Amygdala (tissue), 56 donors: ENCODE results near the gene ADAT2.

ENCODE experiments used
- DNase-seq, 56 donors: peaks; one replicate each; lab custom pipeline; 2025; lab: John Stamatoyannopoulos, UW

Gene ADAT2

DNA sequence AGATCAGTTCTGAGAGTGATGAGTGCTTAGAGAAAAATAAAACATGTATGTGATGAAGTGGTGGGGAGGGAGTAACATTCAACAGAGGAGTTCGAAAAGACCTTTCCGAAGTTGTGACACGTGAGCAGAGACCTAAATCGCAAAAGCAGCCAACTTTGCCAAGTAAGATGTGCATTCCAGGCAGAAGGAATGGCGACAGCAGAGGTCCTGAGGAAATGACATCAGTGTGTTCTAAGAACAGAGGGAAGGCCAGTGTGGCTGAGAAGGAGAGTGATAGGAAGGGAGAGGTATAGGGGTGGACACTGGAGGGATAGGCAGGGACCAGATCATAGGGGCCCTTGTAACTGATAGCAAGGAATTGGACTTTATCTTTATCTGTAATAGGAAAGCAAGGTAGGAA lies 51.3 kb downstream of the ADAT2 start:
- DNase-seq = no peak

DNA sequence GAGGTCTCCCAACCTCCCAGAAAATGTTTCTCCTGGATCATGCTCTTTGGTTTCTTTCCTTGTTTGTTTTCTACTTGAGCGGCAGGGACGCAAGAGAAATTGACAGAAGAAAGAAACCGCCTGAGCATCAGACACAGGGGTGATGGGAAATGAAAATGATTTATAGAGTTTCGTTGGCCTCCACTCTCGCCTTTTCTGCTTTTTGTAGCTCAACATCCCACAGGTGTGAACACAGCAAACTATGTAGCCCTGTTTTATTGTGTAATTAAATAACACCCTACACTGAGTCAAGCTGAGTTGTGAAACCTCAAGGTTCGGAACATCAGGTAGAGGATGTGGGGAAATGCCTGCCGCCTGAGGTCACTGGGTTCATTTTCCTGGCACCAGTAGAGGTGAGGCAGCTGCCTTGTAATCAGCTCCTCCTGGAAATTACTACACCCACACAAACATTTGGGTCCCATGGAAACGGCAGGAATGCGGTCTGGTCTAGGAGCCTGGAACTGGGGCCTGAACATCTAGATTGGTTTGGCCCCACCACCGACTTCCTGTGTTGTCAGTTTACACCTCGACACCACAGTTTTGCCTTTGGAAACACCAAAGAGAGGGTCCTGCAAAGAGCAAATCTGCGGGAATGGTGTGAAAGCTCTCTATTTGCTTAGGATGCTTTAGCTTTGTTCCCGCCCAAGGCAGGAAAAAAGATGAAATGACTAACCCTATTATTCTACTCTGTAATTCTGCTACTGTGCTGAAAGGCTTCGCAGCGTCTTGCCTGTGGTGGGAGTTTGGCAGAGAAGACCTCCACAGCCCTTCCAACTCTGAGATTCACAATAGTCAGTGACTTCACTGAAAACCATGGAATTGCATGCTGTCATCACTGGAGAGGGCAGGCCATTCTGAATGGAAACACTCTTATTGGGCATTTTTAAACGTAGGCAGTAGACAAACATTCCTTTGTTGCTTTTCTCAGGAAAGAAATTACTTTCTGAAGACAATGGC lies 53.0 kb downstream of the ADAT2 start:
- no peak for DNase-seq

DNA sequence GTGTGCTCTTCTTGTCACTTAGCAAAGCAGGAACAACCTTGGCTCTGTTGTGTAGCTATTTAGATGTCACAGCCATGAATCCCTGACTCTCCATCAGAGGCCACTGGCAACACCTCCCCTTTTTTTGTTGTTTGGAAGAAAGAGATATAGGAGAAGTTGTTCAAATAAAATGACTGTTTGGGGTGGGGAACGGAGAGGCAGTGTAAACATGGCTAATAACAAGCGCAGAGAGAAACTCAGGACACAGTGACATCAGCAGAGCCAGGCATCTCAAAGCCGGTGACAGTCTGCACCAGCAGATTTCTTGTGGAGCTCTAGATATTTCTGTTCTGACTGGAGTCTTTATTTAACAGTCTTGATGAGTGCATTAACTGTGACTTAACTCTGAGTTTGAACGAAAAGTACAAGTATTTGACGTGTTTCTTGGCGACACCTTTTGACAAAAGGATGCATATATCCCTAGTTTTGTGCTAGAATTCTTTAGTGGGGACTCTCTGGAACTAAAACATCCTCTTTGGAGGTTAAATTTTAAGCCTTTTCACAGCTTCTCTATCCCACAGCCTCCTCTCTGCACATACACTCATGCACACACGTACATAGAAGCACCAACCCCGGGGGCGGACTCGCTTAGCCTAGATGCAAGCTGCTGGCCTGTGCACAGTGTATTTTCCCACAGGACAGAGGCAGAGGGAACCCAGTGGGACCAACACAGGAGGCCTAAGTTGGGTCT lies 53.8 kb downstream of the ADAT2 start:
- DNase-seq = no peak

GRCh38 chr6:143395699-143396098 lies 54.8 kb downstream of the ADAT2 start:
- DNase-seq = no peak

DNA sequence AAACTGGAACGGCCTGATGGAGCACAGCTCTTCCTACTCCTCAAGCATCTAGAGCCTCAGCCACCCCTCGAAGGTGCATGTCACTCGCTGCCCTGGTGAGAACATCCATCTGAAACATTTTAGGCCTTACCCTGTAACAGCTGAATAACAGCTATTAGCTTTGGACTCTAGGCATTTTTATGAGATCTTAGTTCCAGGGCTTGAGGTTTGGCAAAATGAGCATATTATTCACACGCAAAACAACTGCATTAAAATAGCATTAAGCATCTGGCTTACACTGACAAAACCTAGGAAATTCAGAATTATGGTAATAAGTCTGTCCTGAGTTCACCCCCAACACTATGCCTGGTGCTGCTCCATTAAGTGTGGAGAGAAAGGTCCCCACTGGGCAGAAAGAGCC lies 56.1 kb downstream of the ADAT2 start:
- no peak for DNase-seq

DNA sequence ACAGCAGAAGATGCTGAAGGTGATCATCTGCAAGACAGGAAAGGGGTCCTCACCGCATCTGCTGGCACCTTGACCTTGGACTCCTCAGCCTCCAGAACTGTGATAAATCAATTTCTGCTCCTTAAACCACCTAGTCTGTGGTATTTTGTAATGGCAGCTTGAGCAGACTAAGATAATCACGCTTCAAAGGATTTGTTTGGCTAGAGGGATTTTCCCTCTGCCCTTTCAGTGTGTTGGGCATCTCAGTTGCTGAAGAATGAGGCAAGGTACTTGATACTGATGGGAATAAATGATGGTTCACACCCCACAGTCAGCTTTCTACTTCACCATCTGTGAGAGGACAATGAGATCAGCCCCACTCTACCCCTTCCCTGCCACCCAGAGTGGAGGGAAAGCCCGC lies 60.2 kb downstream of the ADAT2 start:
- DNase-seq = no peak

- DNase-seq = no peak
These were observed 64.9 kb downstream of the ADAT2 start for GRCh38 chr6:143385636-143386035.

DNA sequence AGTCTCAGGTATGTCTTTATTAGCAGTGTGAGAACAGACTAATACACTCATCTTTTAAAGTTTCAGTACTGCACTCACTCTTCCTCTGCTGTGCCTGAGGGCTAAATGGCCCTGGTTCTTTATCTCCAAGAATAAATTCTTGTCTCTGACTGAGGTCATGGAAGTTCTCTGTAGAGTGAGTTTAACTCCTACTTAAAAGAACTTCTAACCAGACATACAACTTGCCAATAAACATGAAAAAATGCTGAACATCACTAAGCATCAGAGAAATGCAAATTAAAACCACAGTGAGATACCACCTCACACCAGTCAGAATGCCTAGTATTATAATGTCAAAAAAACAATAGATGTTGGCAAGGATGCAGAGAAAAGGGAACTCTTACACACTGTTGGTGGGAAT lies 73.6 kb downstream of the ADAT2 start:
- no peak for DNase-seq

DNA sequence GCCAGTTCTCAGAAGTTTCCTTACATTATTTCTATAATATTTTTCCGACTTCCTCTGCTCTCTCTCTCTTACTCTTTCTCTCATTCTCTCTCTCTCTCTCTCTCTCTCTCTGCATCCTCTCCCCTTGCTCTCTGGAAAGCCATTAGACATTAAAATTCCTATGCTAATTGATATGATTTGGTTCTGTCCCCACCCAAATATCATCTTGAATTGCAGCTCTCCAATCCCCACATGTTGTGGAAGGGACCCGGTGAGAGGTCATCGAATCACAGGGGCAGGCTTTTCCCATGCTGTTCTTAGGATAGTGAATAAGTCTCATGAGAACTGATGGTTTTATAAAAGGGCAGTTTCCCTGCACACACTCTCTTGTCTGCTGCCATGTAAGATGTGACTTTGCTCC lies 74.1 kb downstream of the ADAT2 start:
- DNase-seq = no peak

DNA sequence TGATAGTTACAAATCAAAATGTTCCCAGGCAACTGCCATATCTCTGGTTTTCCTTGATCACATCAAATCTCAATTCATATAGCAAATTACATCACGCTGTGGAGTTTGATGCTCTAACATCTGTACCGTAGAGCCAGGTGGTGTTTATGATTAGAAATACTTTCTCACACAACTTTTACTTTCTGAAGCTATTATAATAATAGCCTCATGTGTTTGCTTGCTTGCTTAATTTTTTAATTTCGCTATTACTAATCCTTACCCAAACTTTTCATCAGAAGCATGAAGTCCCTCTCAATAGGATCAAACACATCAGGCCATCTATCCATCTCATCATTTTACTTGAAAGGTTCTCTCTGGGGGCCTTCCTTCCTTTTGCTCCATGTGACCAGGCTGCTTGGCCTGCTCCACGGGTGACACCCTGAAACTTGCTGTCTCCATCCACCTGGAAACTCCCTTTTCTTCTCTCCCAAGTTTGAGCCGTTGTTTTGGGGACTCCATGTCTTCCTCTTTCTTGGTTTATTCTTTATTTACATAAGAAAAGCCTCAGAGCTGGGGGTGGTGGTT lies 75.4 kb downstream of the ADAT2 start:
- DNase-seq = no peak

GRCh38 chr6:143374014-143374413 lies 76.5 kb downstream of the ADAT2 start:
- DNase-seq = no peak
